Measurements from ENCODE around the gene PIK3AP1.

Gene PIK3AP1

DNA sequence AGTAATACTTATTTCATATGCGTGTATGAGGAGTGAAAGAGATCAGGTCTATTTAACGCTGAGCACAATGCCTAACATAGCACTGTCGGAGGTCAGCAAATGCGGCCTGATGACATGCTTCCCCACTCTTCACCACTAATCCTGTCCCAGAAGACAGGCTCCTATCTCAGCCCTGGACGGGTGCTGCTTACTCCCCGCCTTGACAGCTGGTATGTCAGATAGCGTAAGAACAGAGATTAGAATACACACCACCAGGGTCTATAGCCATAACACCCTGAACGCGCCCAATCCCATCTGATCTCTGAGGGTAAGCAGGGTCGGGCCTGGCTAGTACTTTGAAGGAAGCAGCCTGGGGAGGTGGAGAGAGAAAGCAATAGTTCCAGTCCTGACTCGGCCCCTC lies 101.2 kb downstream of the PIK3AP1 start:
- in situ Hi-C loops (cut with HindIII; ENCODE audit: low sequenced_read_pairs) = loop anchor here (5.0 kb wide), 1 partner anchor 63 kb away; no protein-coding TSS in a partner anchor

DNA sequence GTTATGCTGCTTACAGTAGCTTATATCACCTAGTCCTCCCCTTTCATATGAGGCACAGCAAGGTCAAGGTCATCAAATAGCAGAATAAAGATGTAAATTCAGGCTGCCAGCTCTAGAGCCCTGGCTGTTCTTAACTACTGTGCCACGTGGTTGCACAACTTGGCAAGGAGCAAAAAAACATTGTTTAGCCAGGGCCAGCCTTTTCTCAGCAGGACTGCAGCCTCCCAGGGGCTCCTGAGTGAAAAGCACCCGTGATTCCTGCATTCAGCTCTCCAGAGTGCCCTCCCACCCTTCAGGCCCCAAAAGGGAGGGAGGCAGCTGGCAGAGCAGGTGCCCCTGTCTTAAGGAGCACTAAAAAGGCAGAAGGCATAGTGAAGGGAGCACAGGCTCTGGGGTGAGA lies 101.7 kb downstream of the PIK3AP1 start:
- in situ Hi-C loops (cut with HindIII; ENCODE audit: low sequenced_read_pairs) = loop anchor here (5.0 kb wide), 1 partner anchor 64 kb away; no protein-coding TSS in a partner anchor

DNA sequence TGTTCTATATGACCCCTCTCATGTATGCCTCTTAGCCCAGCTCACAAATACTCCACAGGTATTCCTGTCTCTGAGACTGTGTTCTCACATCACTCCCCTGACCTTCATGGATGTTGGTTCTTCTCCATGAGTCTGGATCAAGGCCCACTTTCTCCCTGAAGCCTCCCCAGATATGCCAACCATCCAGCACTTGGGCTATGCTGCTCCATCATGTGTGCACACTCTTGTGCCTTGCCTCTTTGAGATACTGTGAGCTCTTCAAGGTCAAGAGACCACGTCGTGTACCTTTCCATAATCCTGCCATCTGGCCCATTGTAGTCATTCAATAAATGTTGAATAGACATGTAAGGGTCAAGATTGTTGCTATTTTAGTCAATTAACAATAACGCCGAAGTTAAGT lies 103.4 kb downstream of the PIK3AP1 start:
- in situ Hi-C loops (cut with HindIII; ENCODE audit: low sequenced_read_pairs) = loop anchor here (5.0 kb wide), 1 partner anchor 65 kb away; no protein-coding TSS in a partner anchor

DNA sequence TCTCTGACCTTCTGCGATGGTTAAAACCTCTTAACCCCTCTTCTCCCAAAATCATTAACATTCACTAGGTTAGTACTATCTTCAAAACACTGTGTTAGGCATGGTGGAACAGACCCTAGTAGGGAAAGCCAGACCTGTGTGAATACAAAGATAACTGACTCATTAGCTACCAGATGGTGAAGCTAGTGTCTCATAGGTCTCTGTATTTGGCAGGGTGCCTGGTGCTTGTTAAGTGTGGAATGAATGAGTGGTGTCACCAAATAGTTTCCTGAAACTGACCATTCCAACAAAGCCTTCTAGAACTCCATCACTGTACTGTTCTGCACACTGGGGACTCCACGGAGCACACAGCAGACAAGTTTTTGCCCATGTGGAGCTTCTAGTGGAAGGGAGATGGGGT lies 105.8 kb downstream of the PIK3AP1 start:
- in situ Hi-C loops (cut with HindIII; ENCODE audit: low sequenced_read_pairs) = no loop called here

DNA sequence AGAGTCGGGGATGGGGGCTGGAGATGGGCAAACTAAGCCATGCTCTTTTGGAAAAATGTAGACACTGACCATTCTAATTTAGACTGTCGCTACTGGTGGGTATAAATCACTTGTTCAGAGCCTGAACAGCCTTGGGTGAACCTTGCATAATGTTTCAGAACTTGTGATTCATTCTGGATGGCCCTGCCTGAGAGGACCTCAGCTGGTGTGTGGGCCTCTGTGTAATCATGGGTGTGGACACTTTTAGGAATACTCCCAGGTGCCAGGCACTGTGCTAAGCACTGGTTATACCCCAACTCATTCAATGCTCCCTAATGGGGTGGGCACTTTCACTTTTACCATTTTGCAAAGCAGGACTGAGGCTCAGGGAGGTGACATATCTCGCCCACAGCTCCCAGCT lies 106.7 kb downstream of the PIK3AP1 start:
- in situ Hi-C loops (cut with HindIII; ENCODE audit: low sequenced_read_pairs) = no loop called here

DNA sequence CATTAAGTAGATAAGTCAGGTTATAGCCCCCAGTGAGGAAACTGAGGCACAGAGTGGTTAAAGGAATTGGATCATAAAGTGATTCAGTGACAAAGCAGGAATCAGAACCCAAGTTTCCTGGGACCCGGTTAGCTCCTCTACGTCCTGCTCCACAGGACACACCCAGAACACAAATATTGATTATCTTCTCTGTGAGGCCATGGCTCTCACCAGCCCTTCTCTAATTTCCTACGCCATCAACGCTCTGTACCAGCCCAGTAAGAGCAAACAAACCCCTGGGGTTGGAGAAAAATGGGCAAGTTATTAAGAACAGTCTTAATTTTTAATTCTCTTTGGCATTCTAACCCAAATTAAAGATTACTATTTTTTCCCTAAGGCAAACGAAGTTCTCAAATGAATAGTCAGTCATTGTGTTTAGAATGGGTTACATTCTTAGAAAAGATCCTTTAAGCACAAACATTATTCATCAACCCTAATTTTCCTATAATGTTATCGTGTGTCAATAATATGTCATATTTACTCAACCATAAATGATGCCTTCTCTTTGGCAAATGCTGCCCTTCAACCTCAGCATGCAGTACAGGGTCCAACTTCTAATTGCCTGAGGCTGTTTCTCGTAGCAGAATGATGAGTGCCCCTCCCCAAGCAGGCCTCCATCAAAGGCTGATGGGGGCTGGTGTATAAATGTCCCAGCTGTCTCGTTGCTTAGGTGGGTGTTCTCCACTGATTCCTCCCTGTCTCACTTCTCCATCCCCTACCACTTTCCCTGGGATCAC lies 108.1 kb downstream of the PIK3AP1 start:
- in situ Hi-C loops (cut with HindIII; ENCODE audit: low sequenced_read_pairs) = no loop called here

DNA sequence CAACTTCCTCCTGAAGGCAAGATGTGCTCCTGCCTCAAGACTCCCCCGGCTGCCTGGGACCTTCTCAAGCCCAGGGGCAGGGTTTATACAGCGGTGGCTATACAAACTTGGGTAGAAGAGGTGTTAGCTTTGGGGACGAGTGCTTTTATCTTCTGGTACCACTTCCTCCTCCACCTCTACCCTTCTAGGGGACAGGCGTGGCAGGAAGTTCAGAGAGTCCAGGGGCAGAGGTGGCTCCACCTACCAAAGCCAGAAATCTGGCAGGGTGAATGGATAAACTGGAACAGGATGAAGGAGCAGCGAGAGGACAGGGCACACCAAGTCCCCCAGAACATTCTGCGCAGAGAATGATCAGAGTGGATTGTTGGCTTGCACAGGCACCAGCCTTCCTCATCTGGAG lies 109.5 kb downstream of the PIK3AP1 start:
- in situ Hi-C loops (cut with HindIII; ENCODE audit: low sequenced_read_pairs) = no loop called here

DNA sequence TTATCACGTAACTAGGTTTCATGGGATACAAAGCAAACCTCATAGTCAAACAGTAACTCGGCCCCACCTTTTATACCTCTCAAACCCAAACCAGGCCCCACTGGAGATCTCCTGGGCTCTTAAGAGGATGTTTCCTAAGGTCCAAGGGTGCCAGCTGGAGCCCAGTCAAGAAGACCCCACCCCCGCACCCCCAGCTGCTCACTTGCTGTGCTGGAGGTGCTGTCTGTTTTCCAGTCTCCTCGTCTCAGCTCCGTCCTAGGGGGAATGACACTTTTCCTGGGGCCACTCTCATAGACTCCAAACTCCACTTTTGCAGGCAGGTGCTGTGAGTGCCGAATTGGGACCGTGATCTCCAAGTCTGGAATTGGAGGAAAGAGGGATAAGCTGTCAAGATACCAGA lies 110.8 kb downstream of the PIK3AP1 start:
- in situ Hi-C loops (cut with HindIII; ENCODE audit: low sequenced_read_pairs) = no loop called here

DNA sequence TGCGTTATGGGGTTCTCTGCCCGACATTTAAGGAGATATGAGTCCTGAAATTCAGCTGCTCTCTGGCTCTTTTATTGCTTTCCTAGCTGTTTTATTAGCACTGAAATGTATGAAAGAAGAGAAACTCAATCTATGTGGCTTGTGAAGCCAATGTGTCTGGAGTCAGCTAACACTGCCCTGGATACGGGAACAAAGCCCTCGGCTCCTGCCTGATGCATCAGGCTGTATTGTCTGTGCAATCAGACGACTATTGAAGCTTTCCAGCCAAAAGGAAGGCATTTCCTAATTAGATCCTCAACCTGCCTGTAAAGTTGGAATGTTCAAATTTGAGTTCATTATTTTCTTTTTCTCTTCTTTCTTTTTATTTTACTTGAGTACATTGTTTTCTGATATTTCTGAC lies 111.5 kb downstream of the PIK3AP1 start:
- in situ Hi-C loops (cut with HindIII; ENCODE audit: low sequenced_read_pairs) = no loop called here

DNA sequence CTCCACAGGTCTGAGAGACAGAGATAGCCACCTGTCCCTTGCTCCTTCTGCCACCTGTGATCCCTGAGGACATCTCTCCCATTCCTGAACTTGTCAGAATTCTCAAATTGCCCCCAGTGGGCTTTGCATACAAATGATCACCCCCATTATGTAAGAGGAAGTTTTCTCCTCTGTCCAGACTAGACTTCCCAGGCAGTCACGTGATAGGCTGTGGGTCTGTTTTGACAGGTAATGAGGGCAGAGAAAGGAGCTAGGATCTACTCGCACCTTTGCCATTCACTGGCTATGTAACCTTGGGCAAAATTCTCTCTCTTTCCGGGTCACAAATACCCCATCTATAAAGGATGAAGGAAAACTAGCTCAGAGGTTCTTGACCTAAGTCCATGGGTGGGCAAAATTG lies 112.1 kb downstream of the PIK3AP1 start:
- in situ Hi-C loops (cut with HindIII; ENCODE audit: low sequenced_read_pairs) = no loop called here

DNA sequence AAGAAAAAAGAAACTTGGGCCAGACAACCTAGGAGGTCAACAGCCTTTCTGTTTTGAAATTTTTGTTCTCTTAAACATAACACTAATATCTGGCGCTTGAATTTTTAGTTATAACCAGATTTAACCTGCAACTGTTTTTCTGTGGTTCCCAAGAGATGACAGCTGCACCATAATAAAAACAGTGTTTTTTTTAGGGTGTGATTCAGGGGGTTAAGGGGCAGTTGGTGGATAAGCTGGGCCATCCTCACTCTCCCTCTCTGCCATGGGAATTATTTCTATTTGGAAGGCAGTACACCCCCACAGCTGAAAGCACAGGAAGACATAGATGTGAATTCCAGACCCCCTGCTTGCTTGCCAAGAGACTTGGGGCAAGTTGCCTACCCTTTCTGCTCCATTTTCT lies 113.4 kb downstream of the PIK3AP1 start:
- in situ Hi-C loops (cut with HindIII; ENCODE audit: low sequenced_read_pairs) = no loop called here

DNA sequence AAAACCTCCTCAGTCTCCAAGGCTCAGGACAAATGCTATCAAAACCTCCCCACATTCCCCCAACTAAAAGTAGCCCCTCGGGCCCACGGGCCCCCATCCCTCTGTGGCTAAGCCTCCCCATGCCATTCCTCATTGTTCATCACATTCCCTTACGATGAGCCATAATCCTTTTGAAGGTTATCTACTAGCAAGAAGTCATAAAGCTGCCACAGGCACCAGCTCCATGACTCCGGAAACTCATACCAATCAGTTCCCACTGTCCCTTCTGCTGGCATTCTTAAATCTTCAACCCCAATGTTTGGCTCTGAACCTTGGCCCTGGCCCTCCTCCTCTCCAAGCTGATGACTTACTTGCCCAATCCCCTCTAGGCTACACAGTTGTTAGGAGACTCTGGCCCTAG lies 114.1 kb downstream of the PIK3AP1 start:
- in situ Hi-C loops (cut with HindIII; ENCODE audit: low sequenced_read_pairs) = no loop called here

DNA sequence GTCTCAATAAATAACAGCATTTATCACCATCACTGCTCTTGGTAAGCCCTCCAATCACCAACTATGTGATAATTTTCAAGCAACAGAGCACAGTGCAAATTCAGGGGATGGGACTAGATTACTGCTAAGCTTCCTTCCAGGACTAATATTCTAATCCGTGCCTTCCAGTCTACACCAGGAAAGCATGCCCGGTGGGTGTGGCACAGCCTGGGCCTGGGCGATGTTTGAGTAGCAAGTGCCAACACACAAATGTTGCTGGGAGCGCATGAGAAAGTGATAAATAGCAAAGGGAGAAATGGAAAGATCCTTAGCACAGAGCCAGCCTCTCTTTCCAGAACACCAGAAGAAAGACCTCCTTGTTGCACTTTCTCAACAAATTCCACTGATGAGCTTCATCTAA lies 120.0 kb downstream of the PIK3AP1 start:
- in situ Hi-C loops (cut with HindIII; ENCODE audit: low sequenced_read_pairs) = no loop called here

DNA sequence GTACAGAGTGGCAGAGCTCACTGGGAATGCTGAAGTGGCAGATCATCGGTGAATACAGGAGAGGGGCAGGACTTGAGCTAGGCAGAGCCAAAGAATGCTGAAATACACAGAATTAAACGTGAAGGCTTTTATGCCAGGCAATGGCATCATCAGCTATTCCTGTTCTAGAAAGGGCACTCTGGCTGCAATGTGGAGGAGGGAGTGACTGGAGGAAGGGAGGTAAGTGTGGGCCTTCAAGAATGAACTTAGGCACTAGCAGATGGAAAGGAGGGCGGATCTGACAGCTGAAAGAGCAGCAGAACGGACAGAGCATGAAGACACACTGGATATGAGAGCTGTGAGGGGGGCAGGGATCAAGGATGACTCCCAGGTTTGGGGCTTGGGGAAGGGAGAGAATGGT lies 121.5 kb downstream of the PIK3AP1 start:
- in situ Hi-C loops (cut with HindIII; ENCODE audit: low sequenced_read_pairs) = no loop called here

DNA sequence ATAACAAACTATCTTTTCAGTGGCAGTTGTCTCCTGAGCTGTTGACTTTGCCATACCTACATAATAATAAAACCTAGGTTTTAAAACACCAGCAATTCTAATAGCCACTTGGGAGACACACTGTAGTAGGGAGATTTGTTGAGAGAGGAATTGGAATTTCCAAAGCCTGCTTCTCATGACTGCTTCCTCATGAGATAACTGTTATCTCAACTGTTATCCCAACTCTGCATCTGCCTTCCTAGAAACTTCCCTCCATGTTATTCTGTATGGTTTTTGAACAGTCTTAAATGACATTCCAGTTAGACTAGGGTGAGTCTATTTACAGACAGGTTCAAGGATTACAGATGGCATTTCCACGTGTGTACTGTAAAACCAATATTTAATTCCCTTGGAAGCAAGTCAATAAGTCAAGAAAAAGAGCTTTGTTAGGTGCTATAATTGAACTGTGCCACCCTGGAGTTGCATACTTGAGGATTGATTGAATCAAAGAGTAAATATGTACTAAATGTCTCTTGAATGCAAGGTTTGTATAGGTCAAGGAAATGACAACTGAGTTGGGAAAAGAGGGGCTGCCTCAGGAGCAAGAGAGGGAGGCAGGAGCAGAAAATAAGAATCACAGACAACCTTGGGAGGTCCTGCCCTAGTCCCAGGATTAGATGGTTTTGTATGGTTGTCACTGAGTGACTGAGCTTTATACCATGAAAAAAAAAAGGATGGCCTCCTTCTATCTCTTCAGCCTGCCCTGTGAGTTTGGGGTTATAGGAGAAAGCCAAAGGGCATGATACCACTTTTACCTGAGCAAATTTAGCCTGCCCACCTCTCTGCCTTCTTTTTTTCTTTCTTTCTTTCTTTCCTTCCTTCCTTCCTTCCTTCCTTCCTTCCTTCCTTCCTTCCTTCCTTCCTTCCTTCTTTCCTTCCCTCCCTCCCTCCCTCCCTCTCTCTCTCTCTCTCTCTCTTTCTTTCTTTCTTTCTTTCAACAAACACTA lies 123.6 kb downstream of the PIK3AP1 start:
- in situ Hi-C loops (cut with HindIII; ENCODE audit: low sequenced_read_pairs) = no loop called here

DNA sequence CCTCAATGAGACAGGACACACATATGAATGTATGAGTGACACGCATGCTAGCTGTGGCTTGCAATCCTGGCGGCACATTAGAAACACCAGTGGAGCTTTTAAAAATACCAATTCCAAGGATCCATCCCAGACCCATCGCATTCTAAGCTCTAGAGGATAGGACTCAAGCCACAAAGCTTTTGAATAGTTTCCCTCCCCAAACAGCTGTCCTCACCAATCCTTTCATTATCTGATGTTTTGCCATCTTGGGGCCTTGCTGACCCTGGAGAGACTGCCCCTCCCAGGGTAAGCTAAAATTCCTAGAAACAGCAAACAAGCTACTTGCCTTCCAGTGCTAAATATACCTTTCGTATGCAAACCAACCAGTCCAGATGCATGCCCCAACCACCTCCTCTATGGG lies 124.6 kb downstream of the PIK3AP1 start:
- in situ Hi-C loops (cut with HindIII; ENCODE audit: low sequenced_read_pairs) = no loop called here

DNA sequence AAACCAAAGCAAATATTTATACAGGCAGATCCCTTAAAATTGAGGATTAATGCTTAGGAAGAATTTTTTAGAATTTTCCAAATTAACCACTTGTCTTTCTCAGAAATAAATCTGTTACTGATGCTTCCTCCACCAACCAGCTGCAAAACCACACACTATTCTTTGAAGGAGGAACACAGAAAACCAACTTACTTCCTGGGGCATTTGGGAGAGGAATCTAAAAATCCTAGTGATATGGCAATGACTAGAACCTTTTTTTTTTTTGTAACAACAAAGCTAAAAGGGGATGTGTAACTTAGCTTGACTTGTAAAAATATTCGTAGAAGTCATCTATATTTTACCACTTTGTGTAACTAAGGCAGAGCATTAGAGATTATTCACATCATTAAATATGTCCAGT lies 128.4 kb downstream of the PIK3AP1 start:
- in situ Hi-C loops (cut with HindIII; ENCODE audit: low sequenced_read_pairs) = no loop called here

DNA sequence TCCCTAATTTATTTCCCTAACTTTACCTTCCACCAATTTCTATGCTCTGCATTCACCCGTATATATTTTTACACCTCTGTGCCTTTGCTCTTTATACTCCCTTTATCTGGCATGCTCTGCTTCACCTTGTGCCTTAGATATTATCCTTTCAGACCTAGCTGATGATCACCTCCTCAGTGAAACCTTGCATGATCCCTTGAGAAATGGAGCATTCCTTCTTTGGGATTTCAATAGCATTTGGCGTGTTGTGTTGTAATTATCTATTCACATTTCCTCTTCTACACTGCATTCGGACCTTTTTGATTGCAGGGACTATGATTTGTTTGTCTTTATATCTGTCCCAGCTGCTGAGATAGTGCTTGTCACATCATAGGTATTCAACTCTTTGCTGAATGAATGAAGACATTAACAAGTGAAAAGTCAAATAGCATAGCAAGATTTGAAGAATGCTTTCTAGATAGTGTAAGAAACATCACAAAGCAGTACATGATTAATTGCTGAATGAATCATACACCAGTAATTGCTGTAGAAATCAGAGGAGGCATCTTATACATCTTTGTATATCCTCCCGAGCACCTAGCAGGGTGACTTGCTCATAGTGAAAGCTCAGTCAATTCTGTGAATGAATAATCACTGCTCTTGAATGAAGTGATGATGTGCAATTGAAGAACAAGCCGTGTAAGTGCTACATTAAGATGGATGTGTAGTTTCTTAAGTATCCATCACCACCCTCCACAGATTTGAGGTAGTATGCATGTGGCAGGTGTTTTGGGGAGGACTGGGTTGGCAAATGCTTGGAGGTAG lies 131.5 kb downstream of the PIK3AP1 start:
- in situ Hi-C loops (cut with HindIII; ENCODE audit: low sequenced_read_pairs) = no loop called here

DNA sequence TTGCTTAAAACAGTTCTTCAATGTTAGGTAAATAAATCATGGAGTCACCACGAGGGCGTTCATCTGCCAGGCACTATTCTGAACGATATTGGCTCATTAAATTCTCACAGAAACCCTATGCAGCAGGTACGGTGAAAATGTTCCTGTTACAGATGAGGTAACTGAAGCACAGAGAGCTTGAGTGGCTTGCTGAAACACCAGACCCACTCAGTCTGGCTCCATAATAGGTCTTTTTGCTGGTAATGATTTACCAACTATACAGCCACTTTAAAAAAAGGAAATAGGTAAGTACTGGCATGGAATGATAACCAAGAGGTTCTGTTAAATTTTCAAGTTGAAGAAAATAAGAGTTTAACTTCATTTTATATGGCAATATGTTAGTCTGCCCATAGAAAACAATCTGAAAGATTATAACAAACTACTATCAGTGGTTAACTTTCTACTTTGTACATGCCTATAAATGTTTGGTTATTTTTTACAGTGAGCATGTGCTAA lies 132.2 kb downstream of the PIK3AP1 start:
- in situ Hi-C loops (cut with HindIII; ENCODE audit: low sequenced_read_pairs) = no loop called here

DNA sequence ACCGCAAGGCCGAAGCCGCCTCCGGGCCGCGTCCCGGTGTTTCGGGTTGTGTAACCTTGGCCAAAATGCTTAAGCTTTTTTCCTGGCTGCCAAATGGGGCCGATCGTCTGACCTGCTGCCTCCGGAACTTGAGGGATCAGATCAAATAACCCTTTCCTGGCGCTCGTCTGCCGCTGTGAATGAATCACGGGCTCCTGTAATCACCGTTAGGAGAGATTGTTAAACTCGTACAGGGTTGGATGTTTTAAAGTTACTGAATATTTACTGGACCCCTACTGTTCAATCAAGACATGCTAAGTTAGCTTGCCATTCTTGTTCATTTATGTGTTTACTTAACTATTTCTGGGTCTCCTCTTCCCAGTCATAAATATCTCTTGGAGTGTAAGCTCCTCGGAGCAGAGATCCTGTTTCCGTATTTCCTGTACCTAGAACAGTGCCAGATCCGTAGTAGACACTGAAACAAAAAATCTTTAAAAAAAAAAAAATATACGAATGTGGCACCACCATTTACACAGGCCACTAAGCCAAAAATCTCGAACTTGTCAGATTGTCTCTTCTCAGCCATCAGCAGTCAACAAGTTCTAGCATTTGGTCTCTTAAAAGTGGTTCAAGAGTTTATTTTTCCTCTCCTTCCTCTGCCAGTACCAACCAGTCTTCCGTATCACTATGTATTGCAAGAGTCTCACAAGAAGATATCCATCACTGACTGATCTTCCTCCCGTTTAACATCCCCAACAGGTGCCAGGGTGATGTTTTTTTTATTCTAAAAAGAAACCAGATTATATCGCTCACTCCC lies 132.9 kb downstream of the PIK3AP1 start:
- in situ Hi-C loops (cut with HindIII; ENCODE audit: low sequenced_read_pairs) = no loop called here

Data from endothelial cell of hepatic sinusoid (primary cell).